HG02840 (cell line): Measurements from ENCODE around the gene LHPP.
"Not testable (repeated sequence)": the region's sequence is repeated elsewhere in the genome, so short reads cannot be mapped to it uniquely, and the experiment has no call there.

Experiments
- ATAC-seq: cut with Tn5 transposase; IDR thresholded peaks from one replicate; pipeline ENCODE4 v1.9.1; 2021; ENCODE audit warnings: mild to moderate bottlenecking, moderate library complexity, moderate number of reproducible peaks; ENCODE audit not compliant: unreplicated experiment, low FRiP score

LHPP gene

GRCh38 chr10:124461642-124462347 is at the start of gene LHPP:
Gene LHPP, plus strand, starts transcription at chr10:124461823. Its CDS starts 40 bp downstream, at chr10:124461863.
- peak; percentile 95 for ATAC-seq

DNA sequence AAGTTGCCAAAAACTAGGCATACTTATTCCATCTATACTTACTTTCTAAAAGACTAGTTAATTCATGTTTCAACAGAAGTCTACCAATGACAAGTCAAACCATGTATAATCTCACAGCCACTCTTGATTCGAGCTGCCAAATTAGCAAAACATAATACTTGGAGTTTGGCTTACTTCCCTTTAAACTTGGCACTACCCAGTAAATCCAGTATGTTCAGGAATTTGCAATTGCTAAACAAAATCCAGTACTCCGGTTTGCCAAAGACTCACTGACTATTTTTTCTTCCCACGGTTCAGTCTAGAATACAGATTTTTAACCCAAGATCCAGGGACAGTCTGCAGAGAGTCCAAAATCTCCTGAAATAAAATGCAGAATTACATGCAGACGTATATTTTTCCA is 47.5 kb upstream of the LHPP start:
- ATAC-seq: no peak

DNA sequence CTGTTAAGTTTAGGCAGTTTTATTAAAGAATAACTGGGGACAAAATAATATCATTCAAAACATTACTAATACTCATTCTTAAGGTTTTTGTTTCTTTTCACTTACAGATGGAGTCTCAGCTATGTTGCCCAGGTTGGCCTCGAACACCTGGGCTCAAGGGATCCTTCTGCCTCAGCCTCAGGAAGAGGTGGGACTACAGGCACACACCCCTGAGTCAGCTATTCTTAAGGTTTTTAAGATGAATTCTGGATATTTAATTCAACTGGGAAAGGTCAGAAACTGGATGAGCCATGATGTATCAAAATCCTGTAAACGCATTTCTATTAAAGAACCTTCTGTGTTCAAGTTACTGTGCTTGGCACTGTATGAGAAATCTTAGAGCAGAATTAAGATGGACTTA is 46.4 kb upstream of the LHPP start:
- no peak for ATAC-seq

DNA sequence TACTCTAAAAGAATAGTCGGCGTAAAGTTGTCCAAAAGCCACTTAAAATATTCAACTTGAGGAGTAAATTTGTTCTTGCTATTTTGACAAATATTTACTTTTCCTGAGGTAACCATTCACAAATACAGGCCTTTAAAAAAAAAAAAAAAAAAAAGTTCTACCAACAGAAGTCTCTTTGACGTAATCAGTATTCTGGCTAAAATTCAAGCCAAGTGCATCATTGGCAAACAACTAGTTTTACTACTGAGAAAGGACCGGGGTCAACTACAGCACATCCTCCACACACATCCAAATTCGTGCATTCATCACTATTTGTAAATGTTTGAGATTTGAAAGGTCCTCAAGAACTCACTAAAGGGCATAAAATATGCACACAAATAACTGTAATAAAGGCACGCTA is 44.9 kb upstream of the LHPP start:
- no peak for ATAC-seq

GRCh38 chr10:124417895-124418725 is 43.5 kb upstream of the LHPP start:
- peak; percentile 21 for ATAC-seq

DNA sequence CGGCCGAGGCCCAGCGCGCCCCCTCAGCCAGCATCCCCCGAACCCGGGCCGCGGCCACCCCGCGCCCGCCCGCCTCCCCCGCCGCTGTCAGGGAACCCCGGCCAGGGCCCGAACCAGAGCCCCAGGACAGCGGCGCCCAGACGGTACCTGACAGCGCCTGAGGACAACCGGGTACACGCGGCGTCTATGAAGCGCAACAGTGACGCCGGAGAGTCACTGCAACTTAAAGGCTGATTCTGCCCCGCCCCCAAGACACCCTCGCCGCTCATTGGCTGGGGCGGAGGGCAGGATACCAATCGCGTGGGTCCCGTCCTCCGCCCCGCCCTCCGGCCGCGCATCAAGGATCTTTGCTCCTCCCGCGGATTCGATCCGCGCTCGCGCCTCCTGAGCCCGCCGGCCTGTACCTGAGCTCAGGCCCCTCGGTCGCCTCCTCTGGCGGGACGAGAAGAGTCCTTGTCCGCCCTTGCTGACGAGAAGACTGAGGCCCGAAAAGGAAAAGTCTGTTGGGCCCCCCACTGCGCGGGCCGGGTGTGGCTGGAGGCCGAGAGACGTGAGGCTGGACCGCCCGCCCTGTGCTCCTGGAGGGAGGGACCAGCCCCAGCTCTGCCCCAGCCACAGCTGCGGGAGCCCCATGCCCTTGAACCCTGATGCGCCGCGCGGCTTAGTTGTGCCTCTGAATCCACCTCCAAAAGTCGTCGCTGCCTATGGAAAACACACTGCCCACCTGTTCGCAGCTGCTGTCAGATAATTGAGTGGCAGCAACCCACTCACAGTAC is 42.7 kb upstream of the LHPP start, which contains the start of gene OAT:
TSS of gene OAT (minus strand) at position 198 of the 776 bp plus-strand sequence. CDS start 6,752 bp downstream, outside the sequence.
- ATAC-seq: peak; percentile 84

DNA sequence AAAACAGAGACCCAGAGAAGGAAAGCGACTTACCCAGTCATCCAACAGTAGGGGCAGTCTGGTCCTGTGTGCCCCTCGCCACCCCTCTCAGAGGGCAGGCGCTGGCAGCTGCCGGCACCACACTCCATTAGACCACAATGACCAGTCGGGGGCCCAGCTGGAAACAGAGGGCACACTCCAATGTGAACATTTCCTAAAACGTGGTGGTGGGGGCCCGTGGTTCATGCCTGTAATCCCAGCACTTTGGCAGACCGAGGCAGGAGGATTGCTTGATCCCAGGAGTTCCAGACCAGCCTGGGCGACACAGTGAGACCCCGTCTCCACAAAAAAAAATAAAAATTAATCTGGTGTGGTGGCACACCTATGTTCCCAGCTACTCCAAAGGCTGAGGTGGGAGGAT is 42.0 kb upstream of the LHPP start:
- ATAC-seq: no peak

- ATAC-seq: no peak
Observed at GRCh38 chr10:124420254-124420653, 41.4 kb upstream of the LHPP start.

DNA sequence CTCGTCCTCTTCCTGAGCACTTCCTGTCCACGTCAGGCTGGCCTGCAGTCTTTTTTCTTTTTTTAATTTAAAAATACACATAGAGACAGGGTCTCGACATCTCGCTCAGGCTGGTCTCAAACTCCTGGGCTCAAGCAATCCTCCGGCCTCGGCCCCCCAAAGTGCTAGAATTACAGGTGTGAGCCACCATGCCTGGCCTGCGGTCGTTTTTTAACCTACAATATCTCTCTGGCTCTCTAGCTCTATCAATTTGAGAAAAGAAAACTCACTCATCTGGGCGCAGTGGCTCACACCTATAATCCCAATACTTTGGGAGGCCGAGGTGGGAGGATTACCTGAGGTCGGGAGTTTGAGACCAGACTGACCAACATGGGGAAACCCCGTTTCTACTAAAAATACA is 38.9 kb upstream of the LHPP start:
- ATAC-seq: no peak

GRCh38 chr10:124423813-124424212 is 37.8 kb upstream of the LHPP start:
- ATAC-seq: no peak

DNA sequence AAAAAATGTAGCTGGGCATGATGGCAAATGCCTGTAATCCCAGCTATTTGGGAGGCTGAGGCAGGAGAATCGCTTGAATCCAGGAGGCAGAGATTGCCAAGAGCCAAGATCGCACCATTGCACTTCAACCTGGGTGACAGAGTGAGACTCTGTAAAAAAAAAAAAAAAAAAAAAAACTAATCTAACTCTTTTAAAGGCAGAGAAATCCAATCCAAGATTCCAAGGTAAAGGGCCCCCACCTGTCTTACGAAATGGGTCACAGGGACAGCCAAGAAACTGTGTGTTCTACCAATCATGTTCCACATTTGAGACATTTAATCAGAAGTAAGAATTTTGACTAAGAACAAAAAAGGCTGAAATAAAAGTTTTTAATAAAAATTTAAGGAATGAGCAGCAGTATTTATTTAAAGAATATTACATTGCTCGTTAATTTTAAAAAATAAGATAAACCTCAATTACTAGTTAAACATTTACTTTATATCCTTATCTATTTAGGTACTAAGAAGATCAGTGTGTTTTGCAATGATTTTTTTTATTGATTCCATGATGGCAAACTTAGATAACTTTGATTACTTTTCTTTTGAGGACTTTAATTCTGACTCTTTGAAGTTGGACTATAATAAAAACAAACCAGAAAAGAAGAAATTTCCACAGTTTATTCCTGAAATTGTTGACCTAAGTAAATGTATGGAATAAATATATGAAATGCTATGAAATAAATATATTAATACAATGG is 36.2 kb upstream of the LHPP start:
- no peak for ATAC-seq

- ATAC-seq: no peak
Observed at GRCh38 chr10:124428207-124428777, 33.3 kb upstream of the LHPP start.

DNA sequence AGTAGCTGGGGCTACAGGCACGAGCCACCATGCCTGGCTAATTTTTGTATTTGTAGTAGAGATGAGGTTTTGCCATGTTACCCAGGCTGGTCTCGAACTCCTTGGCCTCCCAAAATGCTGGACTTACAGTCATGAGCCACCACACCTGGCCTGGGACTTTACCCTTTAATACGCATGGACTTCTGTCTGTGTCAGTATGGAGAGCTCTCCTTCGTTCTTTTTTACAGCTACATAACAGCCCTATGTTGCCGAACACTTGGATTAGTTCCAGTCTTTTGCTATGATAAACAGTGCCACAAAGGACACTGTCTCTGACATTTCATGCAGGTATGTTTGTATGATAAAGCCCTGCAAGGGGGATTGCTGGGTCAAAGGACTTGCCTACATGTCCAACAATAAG is 32.0 kb upstream of the LHPP start:
- ATAC-seq: no peak

DNA sequence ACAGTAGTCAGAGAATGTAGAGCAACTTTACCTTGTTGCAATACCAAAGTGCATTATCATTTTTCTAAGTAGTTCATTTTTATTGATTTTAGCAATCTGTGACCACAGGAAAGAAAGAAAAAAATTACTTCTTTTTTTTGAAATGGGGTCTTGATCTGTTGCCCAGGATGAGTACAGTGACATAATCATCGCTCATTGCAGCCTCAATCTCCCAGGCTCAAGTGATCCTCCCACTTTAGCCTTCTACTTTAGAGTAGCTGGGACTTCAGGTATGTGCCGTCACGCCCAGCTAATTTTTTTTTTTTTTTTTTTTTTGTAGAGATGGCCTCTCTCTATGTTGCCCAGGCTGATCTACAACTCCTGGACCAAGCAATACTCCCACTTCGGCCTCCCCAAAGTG is 31.5 kb upstream of the LHPP start:
- no peak for ATAC-seq

- no peak for ATAC-seq
Observed at GRCh38 chr10:124433461-124433860, 28.2 kb upstream of the LHPP start.

DNA sequence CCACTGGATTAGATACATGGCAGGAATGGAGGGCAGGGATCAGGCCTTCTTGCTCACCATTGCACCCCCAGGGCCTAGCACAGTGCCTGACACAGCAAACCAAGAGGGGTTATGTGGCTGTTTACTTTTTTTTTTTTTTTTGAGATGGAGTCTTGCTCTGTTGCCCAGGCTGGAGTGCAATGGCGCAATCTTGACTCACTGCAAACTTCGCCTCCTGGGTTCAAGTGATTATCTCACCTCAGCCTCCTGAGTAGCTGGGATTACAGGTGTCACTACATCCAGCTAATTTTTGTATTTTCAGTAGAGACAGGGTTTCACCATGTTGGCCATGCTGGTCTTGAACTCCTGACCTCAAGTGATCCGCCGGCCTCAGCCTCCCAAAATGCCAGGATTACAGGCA is 25.9 kb upstream of the LHPP start:
- ATAC-seq: not testable (repeated sequence)

GRCh38 chr10:124436191-124436638 is 25.4 kb upstream of the LHPP start:
- no peak for ATAC-seq

DNA sequence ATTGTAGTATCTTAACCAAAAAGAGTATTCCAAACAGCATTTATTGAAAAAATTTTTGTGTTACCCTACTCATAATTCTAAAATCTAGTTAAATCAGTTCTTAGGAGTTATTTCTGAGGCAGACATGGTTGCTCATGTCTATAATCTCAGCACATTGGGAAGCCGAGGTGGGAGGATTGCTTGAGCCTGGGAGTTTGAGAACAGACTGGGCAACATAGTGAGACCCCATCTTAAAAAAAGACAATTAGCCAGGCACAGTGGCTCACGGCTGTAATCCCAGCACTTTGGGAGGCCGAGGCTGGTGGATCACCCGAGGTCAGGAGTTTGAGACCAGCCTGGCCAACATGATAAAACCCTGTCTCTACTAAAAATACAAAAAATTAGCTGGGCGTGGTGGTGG is 19.9 kb upstream of the LHPP start:
- ATAC-seq: not testable (repeated sequence)

DNA sequence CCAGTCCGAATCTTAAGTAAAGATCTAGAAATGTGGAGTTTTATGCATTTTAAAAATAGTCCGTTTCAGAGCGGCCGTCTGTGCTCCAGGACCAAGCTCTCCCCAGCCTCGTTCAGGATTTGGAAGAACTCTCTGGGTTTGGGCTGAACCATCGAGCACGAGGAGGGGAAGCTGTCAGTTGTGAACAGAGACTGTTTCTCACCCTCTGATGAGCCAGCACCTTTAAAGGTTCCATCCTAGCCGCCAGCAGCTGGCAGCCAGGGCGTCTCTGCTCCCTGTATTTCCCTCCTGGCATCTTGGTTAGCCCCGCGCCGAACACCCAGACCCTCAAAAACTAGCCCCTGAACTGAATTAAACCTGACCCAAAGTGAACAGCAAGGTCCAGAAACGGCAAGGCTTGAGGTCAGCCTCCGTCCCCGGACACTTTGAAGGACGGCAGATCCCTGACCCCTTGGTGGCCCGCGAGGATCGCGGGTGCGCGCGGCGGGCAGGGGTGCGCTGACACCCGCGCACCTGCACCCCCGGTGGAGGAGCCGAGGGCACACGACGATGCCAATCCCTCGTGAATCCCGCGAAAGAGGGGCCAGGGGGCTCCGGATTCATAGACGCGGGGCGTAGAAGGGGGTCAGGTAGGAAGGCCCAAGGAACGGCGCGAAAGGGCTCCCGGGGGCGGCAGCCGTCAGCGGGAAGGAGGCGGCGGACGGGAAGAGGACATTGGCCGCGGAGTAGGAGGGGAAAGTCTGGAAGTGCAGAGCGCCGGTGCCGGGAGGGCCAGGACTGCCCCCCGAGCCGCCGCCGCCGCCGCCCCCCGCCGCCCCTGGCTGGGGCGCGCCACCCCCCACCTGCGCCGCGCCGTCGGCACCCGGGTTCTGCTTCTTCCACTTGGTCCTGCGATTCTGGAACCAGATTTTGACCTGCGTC is 14.5 kb upstream of the LHPP start:
- ATAC-seq: no peak
